Epidermal melanocyte (primary cell): ENCODE data around the gene GNG2.
"Not testable (repeated sequence)": the region's sequence is repeated elsewhere in the genome, so short reads cannot be mapped to it uniquely, and the experiment has no call there.

Source experiments
- DNase-seq: peaks from one replicate; pipeline ENCODE4 v3.0.0; 2011; ENCODE audit warnings: low spot score; ENCODE audit not compliant: insufficient read length

GNG2 gene

GRCh38 chr14:51889851-51890250, 29.4 kb downstream of the GNG2 start:
- DNase-seq = no peak

- DNase-seq = no peak
Observed at GRCh38 chr14:51894250-51894649, 33.8 kb downstream of the GNG2 start.

- DNase-seq = no peak
Observed at GRCh38 chr14:51895375-51895774, 35.0 kb downstream of the GNG2 start.

GRCh38 chr14:51897791-51898355, 37.5 kb downstream of the GNG2 start:
- peak; percentile 82 for DNase-seq

- DNase-seq = no peak
Observed at GRCh38 chr14:51901475-51902024, 41.1 kb downstream of the GNG2 start.

- DNase-seq = not testable (repeated sequence)
Observed at GRCh38 chr14:51905656-51906121, 45.3 kb downstream of the GNG2 start.

- no peak for DNase-seq
Observed at GRCh38 chr14:51908086-51908485, 47.7 kb downstream of the GNG2 start.

- no peak for DNase-seq
Observed at GRCh38 chr14:51912112-51912786, 51.8 kb downstream of the GNG2 start.

GRCh38 chr14:51914310-51914709, 53.9 kb downstream of the GNG2 start:
- no peak for DNase-seq

- no peak for DNase-seq
Observed at GRCh38 chr14:51917193-51917592, 56.8 kb downstream of the GNG2 start.

- DNase-seq = no peak
Observed at GRCh38 chr14:51921026-51921425, 60.6 kb downstream of the GNG2 start.

- DNase-seq = peak; percentile 87
Observed at GRCh38 chr14:51922624-51923023, 62.2 kb downstream of the GNG2 start.

- no peak for DNase-seq
Observed at GRCh38 chr14:51924600-51924999, 64.2 kb downstream of the GNG2 start.

GRCh38 chr14:51925980-51926379, 65.6 kb downstream of the GNG2 start:
- no peak for DNase-seq

GRCh38 chr14:51926449-51926848, 66.0 kb downstream of the GNG2 start:
- no peak for DNase-seq

- DNase-seq = no peak
Observed at GRCh38 chr14:51928568-51928967, 68.2 kb downstream of the GNG2 start.

GRCh38 chr14:51929166-51929565, 68.8 kb downstream of the GNG2 start:
- DNase-seq = no peak

- no peak for DNase-seq
Observed at GRCh38 chr14:51929910-51930682, 69.7 kb downstream of the GNG2 start.

GRCh38 chr14:51931308-51931707, 70.9 kb downstream of the GNG2 start:
- DNase-seq = no peak

GRCh38 chr14:51933191-51933590, 72.8 kb downstream of the GNG2 start:
- no peak for DNase-seq

GRCh38 chr14:51938137-51938536, 77.7 kb downstream of the GNG2 start:
- no peak for DNase-seq

GRCh38 chr14:51938821-51939220, 78.4 kb downstream of the GNG2 start:
- no peak for DNase-seq
